ENCODE results near the gene GPANK1.

GPANK1 gene

GRCh38 chr6:31693535-31693934, 28.7 kb upstream of the GPANK1 start:
- Histone ChIP-seq H3K9ac (ENCODE audit: low read length) (no peak overlapping the region), H2AFZ (ENCODE audit: low read length) (no peak overlapping the region), H3K4me2 (ENCODE audit: low read length) (no peak overlapping the region), H3K79me2 (ENCODE audit: insufficient read depth, low read length) (no peaks in the 10 kb centered on the region), H3K4me1 (ENCODE audit: insufficient read depth, low read length, severe bottlenecking) (peaks cover 8% of the 10 kb centered on the region), H3K4me3 (ENCODE audit: low read depth, low read length, poor library complexity, severe bottlenecking) (no peak overlapping the region), H3K27me3 (ENCODE audit: insufficient read depth, low read length) (no peaks in the 10 kb centered on the region), H3F3A (ENCODE audit: insufficient read depth, low read length) (no peaks in the 10 kb centered on the region), H4K20me1 (ENCODE audit: insufficient read depth, low read length) (no peaks in the 10 kb centered on the region), H3K9me2 (ENCODE audit: low read depth, low read length) (no peaks in the 10 kb centered on the region), H3K27ac (ENCODE audit: low read depth, low read length, poor library complexity, severe bottlenecking) (no peak overlapping the region), H3K36me3 (ENCODE audit: insufficient read depth, low read length) (peaks cover 54% of the 10 kb centered on the region), H3K9me3 (ENCODE audit: low read length) (no peaks in the 10 kb centered on the region)
- TF ChIP-seq, protein P1, sequence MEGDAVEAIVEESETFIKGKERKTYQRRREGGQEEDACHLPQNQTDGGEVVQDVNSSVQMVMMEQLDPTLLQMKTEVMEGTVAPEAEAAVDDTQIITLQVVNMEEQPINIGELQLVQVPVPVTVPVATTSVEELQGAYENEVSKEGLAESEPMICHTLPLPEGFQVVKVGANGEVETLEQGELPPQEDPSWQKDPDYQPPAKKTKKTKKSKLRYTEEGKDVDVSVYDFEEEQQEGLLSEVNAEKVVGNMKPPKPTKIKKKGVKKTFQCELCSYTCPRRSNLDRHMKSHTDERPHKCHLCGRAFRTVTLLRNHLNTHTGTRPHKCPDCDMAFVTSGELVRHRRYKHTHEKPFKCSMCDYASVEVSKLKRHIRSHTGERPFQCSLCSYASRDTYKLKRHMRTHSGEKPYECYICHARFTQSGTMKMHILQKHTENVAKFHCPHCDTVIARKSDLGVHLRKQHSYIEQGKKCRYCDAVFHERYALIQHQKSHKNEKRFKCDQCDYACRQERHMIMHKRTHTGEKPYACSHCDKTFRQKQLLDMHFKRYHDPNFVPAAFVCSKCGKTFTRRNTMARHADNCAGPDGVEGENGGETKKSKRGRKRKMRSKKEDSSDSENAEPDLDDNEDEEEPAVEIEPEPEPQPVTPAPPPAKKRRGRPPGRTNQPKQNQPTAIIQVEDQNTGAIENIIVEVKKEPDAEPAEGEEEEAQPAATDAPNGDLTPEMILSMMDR (IDR thresholded peaks at IDR 0.05; ENCODE audit: low read length) = no peak
- no peak for TF ChIP-seq EZH2 (IDR thresholded peaks at IDR 0.05; ENCODE audit: borderline replicate concordance, low read length)

- H3F3A ChIP-seq (ENCODE audit: insufficient read depth, low read length) = no peaks in the 10 kb centered on the region
- H3K27ac ChIP-seq (ENCODE audit: low read depth, low read length, poor library complexity, severe bottlenecking) = no peak overlapping the region
- H3K9me2 ChIP-seq (ENCODE audit: low read depth, low read length) = no peaks in the 10 kb centered on the region
- H3K27me3 ChIP-seq (ENCODE audit: insufficient read depth, low read length) = no peaks in the 10 kb centered on the region
- H2AFZ ChIP-seq (ENCODE audit: low read length) = no peak overlapping the region
- H3K4me3 ChIP-seq (ENCODE audit: low read depth, low read length, poor library complexity, severe bottlenecking) = no peak overlapping the region
- no peaks in the 10 kb centered on the region for H4K20me1 ChIP-seq (ENCODE audit: insufficient read depth, low read length)
- H3K9me3 ChIP-seq (ENCODE audit: low read length) = no peaks in the 10 kb centered on the region
- TF ChIP-seq, protein P1 (IDR thresholded peaks at IDR 0.05; ENCODE audit: low read length) = no peak
- TF ChIP-seq EZH2 (IDR thresholded peaks at IDR 0.05; ENCODE audit: borderline replicate concordance, low read length) = no peak
- peaks cover 61% of the 10 kb centered on the region for H3K36me3 ChIP-seq (ENCODE audit: insufficient read depth, low read length)
- H3K4me2 ChIP-seq (ENCODE audit: low read length) = no peak overlapping the region
- H3K79me2 ChIP-seq (ENCODE audit: insufficient read depth, low read length) = no peaks in the 10 kb centered on the region
- no peak overlapping the region for H3K9ac ChIP-seq (ENCODE audit: low read length)
- H3K4me1 ChIP-seq (ENCODE audit: insufficient read depth, low read length, severe bottlenecking) = peaks cover 8% of the 10 kb centered on the region
These were observed 28.1 kb upstream of the GPANK1 start for GRCh38 chr6:31692886-31693285.

GRCh38 chr6:31692353-31692752, 27.6 kb upstream of the GPANK1 start:
- Histone ChIP-seq H4K20me1 (ENCODE audit: insufficient read depth, low read length) (no peaks in the 10 kb centered on the region), H3K9ac (ENCODE audit: low read length) (no peak overlapping the region), H3K27me3 (ENCODE audit: insufficient read depth, low read length) (no peaks in the 10 kb centered on the region), H3K4me2 (ENCODE audit: low read length) (no peak overlapping the region), H3K9me2 (ENCODE audit: low read depth, low read length) (no peaks in the 10 kb centered on the region), H3K4me1 (ENCODE audit: insufficient read depth, low read length, severe bottlenecking) (peaks cover 8% of the 10 kb centered on the region), H3K4me3 (ENCODE audit: low read depth, low read length, poor library complexity, severe bottlenecking) (no peak overlapping the region), H2AFZ (ENCODE audit: low read length) (no peak overlapping the region), H3K27ac (ENCODE audit: low read depth, low read length, poor library complexity, severe bottlenecking) (no peak overlapping the region), H3K79me2 (ENCODE audit: insufficient read depth, low read length) (no peaks in the 10 kb centered on the region), H3K36me3 (ENCODE audit: insufficient read depth, low read length) (peaks cover 66% of the 10 kb centered on the region), H3F3A (ENCODE audit: insufficient read depth, low read length) (no peaks in the 10 kb centered on the region), H3K9me3 (ENCODE audit: low read length) (no peaks in the 10 kb centered on the region)
- TF ChIP-seq EZH2 (IDR thresholded peaks at IDR 0.05; ENCODE audit: borderline replicate concordance, low read length) = no peak
- TF ChIP-seq, protein P1 (IDR thresholded peaks at IDR 0.05; ENCODE audit: low read length) = no peak
